ENCODE measurements around the gene TRMT61A. TPM values are rescaled to one million over a fixed set of nuclear protein-coding genes. Genes with fewer than 3 reads are reported as not detected.

The TRMT61A gene
- total and polyA plus RNA-seq, 2 of the 13 experiments (the other 11 are each of a cell fraction or from before 2014, with no cell fraction given): 6.5 to 13.6 TPM

DNA sequence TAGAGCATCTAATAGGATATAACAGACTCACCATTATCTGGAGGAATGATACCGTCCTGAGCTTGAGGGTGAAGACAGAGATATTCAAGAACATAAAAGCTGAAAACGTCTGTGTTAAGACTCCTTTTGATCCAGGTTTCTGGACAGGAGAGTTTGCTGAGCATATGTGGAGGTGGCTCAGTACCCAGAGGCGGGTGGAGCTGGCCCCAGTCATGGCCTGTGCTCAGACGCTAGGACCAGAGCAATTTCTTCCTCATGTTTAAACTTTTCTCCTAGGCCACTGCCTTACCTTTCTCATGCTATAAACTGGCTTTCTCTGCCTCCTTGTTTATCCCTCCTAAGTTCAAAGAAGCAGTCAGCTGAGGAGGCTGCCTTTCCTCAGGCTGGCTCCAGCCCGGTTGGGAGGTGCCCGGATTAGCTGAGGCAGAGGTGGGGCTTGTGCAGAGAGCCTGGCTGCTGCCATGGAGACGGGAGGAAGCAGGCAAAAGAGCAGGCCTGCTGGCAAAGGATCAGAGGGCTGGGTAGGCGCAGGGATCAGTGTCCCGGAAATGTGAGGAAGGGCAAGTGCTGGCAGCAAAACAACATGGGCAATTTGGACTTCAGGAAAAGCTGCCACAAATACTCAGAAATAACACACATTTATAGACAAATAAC, 47.5 kb downstream of the TRMT61A start:
- no peak overlapping the region for H2AFZ ChIP-seq (ENCODE audit: low read length)
- in situ Hi-C loops (cut with HindIII; ENCODE audit: extremely low pct_ligation_motif_present, low pct_unique_long_range_greater_than_20kb) (no loop called here), intact Hi-C loops (cut with micrococcal nuclease; ENCODE audit: unreplicated experiment) (no loop called here)
- no peak overlapping the region for H3K27ac ChIP-seq (ENCODE audit: extremely low read length, insufficient read depth, low read length)
- H4K20me1 ChIP-seq (ENCODE audit: insufficient read depth, low read length): no peaks in the 10 kb centered on the region
- H3K27me3 ChIP-seq (ENCODE audit: control insufficient read depth in 1 of 2, insufficient read depth in 2 of 2, low read length in 2 of 2): no peaks in the 10 kb centered on the region
- BruUV-seq (replicated peaks): no TSS peak
- 86% methylated on average over 9 of the region's 9 CpGs for WGBS (ENCODE audit: low lambda C conversion rate)
- no peaks in the 10 kb centered on the region for H3K4me1 ChIP-seq (ENCODE audit: insufficient read depth, low read length)
- FAIRE-seq: no peak
- H3K79me2 ChIP-seq (ENCODE audit: insufficient read depth, low read length): no peaks in the 10 kb centered on the region
- H3K4me2 ChIP-seq (ENCODE audit: low read depth, low read length): no peak overlapping the region
- peaks cover 17 to 42% of the 10 kb centered on the region in 2 experiments for H3K36me3 ChIP-seq (replicated peaks in 1 of 2; ENCODE audit: control insufficient read depth in 1 of 2, insufficient read depth in 2 of 2, low read length in 2 of 2)
- H3K9ac ChIP-seq (ENCODE audit: insufficient read depth, low read depth, low read length): no peak overlapping the region
- POLR2A ChIA-PET: interaction anchor here (0.5 to 1.0 kb wide), 2 partner anchors 23 to 48 kb away, joined by 3 read pairs; partner anchors contain the start of gene TRMT61A
- CTCF ChIA-PET (ENCODE audit: low intra/inter-chr PET ratio, low total read pairs): no interaction called here
- TF ChIP-seq RFX3 (CRISPR knock-in tag; IDR thresholded peaks at IDR 0.05) (0 out of 2 replicates have a peak, but pooled peaks have one; percentile 23), ZSCAN30 (CRISPR knock-in tag; IDR thresholded peaks at IDR 0.05) (no peak)
- no peak for DNase-seq (ENCODE audit: low spot score)
- no peak; the same call in 2 of the 3 replicates for ATAC-seq
- H3K9me3 ChIP-seq (ENCODE audit: low read length): no peaks in the 10 kb centered on the region
- H3K4me3 ChIP-seq (replicated peaks in 1 of 3; ENCODE audit: insufficient read depth in 1 of 3, low read depth in 2 of 3, low read length in 3 of 3): no peak overlapping the region

DNA sequence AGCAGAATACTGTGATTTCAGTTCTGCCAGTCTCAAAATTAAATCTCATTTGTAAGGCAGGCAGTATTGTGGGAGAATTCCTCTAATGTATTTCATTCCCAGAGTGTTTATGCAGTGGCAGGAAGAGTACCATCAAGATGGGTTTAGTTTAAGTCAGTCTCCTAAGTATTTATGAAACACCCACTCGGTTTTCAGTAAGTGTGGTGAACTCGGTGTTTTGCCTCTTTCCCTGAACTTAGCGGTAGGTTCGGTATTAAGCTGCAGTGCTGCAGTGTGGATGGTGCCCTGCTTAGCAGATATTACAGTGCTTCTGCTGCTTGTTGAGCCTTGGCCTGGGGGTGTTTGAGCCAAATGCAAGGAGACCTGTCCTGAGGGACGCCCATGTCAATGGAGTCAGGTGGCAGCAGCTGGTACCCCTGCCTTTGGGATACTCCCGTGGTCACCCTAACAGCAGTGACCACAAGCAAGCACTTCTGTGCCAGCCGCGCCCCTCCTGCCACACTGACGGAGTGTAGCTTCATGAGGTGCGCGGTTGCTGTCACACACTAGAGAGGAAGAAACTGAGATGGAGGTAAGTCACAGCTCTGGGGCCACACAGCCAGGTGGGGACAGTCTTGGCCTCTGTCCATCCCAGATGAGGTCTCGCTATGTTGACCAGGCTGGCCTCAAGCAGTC, 49.5 kb downstream of the TRMT61A start:
- FAIRE-seq: no peak
- BruUV-seq (replicated peaks): no TSS peak
- H4K20me1 ChIP-seq (ENCODE audit: insufficient read depth, low read length): no peaks in the 10 kb centered on the region
- in situ Hi-C loops (cut with HindIII; ENCODE audit: extremely low pct_ligation_motif_present, low pct_unique_long_range_greater_than_20kb): no loop called here
- ATAC-seq: no peak
- POLR2A ChIA-PET: no interaction called here
- no peak overlapping the region for H3K4me3 ChIP-seq (replicated peaks in 1 of 3; ENCODE audit: insufficient read depth in 1 of 3, low read depth in 2 of 3, low read length in 3 of 3)
- H3K79me2 ChIP-seq (ENCODE audit: insufficient read depth, low read length): no peaks in the 10 kb centered on the region
- no peaks in the 10 kb centered on the region for H3K9me3 ChIP-seq (ENCODE audit: low read length)
- no peak for DNase-seq (ENCODE audit: low spot score)
- CTCF ChIA-PET (ENCODE audit: low intra/inter-chr PET ratio, low total read pairs): no interaction called here
- H2AFZ ChIP-seq (ENCODE audit: low read length): no peak overlapping the region
- H3K27ac ChIP-seq (ENCODE audit: extremely low read length, insufficient read depth, low read length): no peak overlapping the region
- H3K4me1 ChIP-seq (ENCODE audit: insufficient read depth, low read length): no peaks in the 10 kb centered on the region
- H3K36me3 ChIP-seq (replicated peaks in 1 of 2; ENCODE audit: control insufficient read depth in 1 of 2, insufficient read depth in 2 of 2, low read length in 2 of 2): peaks cover 18 to 30% of the 10 kb centered on the region in 2 experiments
- intact Hi-C loops (cut with micrococcal nuclease; ENCODE audit: unreplicated experiment): no loop called here
- no peak overlapping the region for H3K4me2 ChIP-seq (ENCODE audit: low read depth, low read length)
- WGBS (ENCODE audit: low lambda C conversion rate): 90% methylated on average over 8 of the region's 12 CpGs
- H3K27me3 ChIP-seq (ENCODE audit: control insufficient read depth in 1 of 2, insufficient read depth in 2 of 2, low read length in 2 of 2): no peaks in the 10 kb centered on the region
- H3K9ac ChIP-seq (ENCODE audit: insufficient read depth, low read depth, low read length): no peak overlapping the region
- TF ChIP-seq, protein P1, sequence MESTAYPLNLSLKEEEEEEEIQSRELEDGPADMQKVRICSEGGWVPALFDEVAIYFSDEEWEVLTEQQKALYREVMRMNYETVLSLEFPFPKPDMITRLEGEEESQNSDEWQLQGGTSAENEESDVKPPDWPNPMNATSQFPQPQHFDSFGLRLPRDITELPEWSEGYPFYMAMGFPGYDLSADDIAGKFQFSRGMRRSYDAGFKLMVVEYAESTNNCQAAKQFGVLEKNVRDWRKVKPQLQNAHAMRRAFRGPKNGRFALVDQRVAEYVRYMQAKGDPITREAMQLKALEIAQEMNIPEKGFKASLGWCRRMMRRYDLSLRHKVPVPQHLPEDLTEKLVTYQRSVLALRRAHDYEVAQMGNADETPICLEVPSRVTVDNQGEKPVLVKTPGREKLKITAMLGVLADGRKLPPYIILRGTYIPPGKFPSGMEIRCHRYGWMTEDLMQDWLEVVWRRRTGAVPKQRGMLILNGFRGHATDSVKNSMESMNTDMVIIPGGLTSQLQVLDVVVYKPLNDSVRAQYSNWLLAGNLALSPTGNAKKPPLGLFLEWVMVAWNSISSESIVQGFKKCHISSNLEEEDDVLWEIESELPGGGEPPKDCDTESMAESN (CRISPR knock-in tag; conservative IDR thresholded peaks at IDR 0.05): no peak
- no peak for TF ChIP-seq ZNF879 (CRISPR knock-in tag; IDR thresholded peaks at IDR 0.05)
- no peak for TF ChIP-seq RBM22 (optimal IDR thresholded peaks at IDR 0.05; ENCODE audit: low read length)
- no peak for TF ChIP-seq ETV6 (CRISPR knock-in tag; conservative IDR thresholded peaks at IDR 0.05)
- TF ChIP-seq, protein P2, sequence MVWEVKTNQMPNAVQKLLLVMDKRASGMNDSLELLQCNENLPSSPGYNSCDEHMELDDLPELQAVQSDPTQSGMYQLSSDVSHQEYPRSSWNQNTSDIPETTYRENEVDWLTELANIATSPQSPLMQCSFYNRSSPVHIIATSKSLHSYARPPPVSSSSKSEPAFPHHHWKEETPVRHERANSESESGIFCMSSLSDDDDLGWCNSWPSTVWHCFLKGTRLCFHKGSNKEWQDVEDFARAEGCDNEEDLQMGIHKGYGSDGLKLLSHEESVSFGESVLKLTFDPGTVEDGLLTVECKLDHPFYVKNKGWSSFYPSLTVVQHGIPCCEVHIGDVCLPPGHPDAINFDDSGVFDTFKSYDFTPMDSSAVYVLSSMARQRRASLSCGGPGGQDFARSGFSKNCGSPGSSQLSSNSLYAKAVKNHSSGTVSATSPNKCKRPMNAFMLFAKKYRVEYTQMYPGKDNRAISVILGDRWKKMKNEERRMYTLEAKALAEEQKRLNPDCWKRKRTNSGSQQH (CRISPR knock-in tag; IDR thresholded peaks at IDR 0.05; ENCODE audit: low read depth): no peak
- no peak for TF ChIP-seq ELF1 (CRISPR knock-in tag; IDR thresholded peaks at IDR 0.05)
- TF ChIP-seq U2AF1 (optimal IDR thresholded peaks at IDR 0.05; ENCODE audit: low read depth, low read length): no peak
- TF ChIP-seq, protein P3, sequence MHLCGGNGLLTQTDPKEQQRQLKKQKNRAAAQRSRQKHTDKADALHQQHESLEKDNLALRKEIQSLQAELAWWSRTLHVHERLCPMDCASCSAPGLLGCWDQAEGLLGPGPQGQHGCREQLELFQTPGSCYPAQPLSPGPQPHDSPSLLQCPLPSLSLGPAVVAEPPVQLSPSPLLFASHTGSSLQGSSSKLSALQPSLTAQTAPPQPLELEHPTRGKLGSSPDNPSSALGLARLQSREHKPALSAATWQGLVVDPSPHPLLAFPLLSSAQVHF (CRISPR knock-in tag; IDR thresholded peaks at IDR 0.05): no peak
- TF ChIP-seq MTA1 (CRISPR knock-in tag; IDR thresholded peaks at IDR 0.05; ENCODE audit: borderline replicate concordance): no peak
- TF ChIP-seq ZNF550 (CRISPR knock-in tag; IDR thresholded peaks at IDR 0.05; ENCODE audit: borderline replicate concordance): no peak
- no peak for TF ChIP-seq FLYWCH1 (CRISPR knock-in tag; IDR thresholded peaks at IDR 0.05)
- no peak for TF ChIP-seq REXO4 (CRISPR knock-in tag; IDR thresholded peaks at IDR 0.05; ENCODE audit: borderline replicate concordance)
